NCI-H2196 (cell line): Measurements from ENCODE around the gene SON.
"Not testable (repeated sequence)": the region's sequence is repeated elsewhere in the genome, so short reads cannot be mapped to it uniquely, and the experiment has no call there.

Experiments
- DNase-seq: peaks from one replicate; lab custom pipeline; 2025; ENCODE audit not compliant: unreplicated experiment; lab: John Stamatoyannopoulos, UW

SON gene

GRCh38 chr21:33542640-33543504 lies at the start of gene SON:
TSS of gene SON (plus strand) at chr21:33543038. CDS start at chr21:33543093, 55 bp downstream.
- DNase-seq = peak; percentile 98

GRCh38 chr21:33493756-33494155 lies 49.1 kb upstream of the SON start:
- DNase-seq = no peak

GRCh38 chr21:33495743-33496142 lies 47.1 kb upstream of the SON start:
- DNase-seq = no peak

GRCh38 chr21:33496345-33496744 lies 46.5 kb upstream of the SON start:
- no peak for DNase-seq

GRCh38 chr21:33505833-33506232 lies 37.0 kb upstream of the SON start:
- DNase-seq = no peak

- not testable (repeated sequence) for DNase-seq
These were observed 35.8 kb upstream of the SON start for GRCh38 chr21:33507003-33507402.

GRCh38 chr21:33510826-33511225 lies 32.0 kb upstream of the SON start:
- no peak for DNase-seq

- DNase-seq = no peak
These were observed 31.2 kb upstream of the SON start for GRCh38 chr21:33511639-33512038.

- no peak for DNase-seq
These were observed 30.4 kb upstream of the SON start for GRCh38 chr21:33512481-33512880.

- no peak for DNase-seq
These were observed 28.6 kb upstream of the SON start for GRCh38 chr21:33514229-33514628.

GRCh38 chr21:33518899-33519298 lies 23.9 kb upstream of the SON start:
- no peak for DNase-seq

- DNase-seq = no peak
These were observed 20.4 kb upstream of the SON start for GRCh38 chr21:33522297-33522952.

- DNase-seq = no peak
These were observed 19.9 kb upstream of the SON start for GRCh38 chr21:33522953-33523349.

GRCh38 chr21:33531007-33531406 lies 11.8 kb upstream of the SON start:
- DNase-seq = no peak

GRCh38 chr21:33537212-33537611 lies 5.6 kb upstream of the SON start:
- DNase-seq = no peak

GRCh38 chr21:33539616-33540015 lies 3.2 kb upstream of the SON start:
- DNase-seq = no peak

GRCh38 chr21:33540711-33541104 lies 2.1 kb upstream of the SON start:
- DNase-seq = no peak

GRCh38 chr21:33541105-33541711 lies 1.6 kb upstream of the SON start:
- no peak for DNase-seq

- peak; percentile 89 for DNase-seq
These were observed 840 bp upstream of the SON start, which contains the start of gene GART for GRCh38 chr21:33541756-33542639. TSS of gene GART (minus strand) at chr21:33542117. CDS start at chr21:33539315, 2,802 bp downstream.

GRCh38 chr21:33543505-33544129 lies 779 bp downstream of the SON start:
- peak; percentile 60 for DNase-seq
